Limb (tissue), 2 donors: ENCODE results near the gene ADORA2B.
"Not testable (repeated sequence)": the region's sequence is repeated elsewhere in the genome, so short reads cannot be mapped to it uniquely, and the experiment has no call there.

ENCODE experiments used
- DNase-seq, 2 donors: peaks; one replicate each; pipeline ENCODE4 v3.0.0-alpha.2; 2016; ENCODE audit errors: extremely low spot score in 2 of 2

The ADORA2B gene

DNA sequence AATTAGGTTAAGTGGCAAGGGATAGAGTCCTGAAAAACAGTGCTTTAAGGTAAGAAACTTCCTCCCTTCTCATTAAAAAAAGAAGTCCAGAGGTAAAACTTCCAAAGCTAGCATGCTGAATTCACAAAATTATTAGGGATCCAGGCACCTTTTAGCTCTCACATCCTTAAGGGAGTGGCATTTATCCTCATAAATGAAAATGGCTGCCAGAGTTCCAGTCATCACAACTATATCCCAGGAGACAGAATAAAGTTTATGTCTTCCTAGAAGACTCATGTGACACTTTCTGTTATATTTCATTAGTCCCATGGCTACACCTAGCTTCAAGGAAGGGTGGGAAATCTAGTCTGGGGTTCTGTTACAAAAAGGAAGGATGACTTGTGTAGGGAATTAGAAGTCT is 23.3 kb upstream of the ADORA2B start:
- no peak for DNase-seq

DNA sequence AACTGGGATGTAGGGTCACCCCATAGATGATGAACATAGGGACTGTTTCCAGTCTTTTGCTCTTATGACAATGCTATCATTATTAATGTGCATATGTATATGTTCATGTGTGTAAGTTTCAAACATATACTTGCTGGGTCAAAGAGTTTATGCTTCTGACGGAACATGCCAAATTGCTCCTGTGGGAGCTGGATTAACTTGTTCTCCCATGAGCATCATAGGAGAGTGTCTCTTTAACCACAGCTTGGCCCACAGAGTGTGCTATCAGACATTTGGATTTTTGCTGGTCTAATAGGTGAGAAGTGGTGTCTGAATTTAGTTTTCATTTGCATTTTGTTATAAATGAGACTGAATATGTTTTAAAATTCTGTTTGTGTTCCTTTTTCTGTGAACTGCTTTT is 22.3 kb upstream of the ADORA2B start:
- no peak for DNase-seq

DNA sequence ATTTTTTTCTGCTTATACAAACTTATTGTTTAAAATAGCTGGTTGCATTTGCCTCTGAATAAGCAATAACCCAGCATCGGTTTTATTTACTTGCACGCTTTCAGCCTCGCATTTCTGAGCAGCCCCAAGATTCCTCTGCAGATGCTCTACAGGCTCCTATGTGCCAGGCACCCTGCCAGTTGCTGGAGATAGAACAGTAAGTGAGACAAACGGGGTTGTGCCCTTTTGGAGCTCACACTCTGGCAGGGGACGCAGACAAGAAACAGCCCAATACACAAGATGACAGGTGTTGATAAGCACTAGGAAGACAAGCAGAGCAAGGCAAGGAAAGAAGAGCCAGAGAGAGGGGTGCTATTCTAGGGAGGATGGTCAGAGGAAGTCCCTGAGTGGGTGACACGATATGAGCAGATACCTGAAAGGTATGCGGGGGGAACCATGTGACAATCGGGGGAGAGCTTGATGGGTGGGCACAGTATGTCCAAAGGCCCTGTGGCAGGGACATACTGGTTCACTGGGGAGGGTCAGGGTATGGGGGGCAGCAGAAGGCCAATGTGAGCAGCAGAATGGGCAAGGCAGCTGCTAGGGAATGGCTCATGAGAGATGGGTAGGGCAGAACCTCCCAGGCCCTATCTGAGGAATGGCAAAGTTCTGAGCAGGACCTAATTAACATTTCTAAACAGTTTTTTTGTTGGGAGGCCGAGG is 18.7 kb upstream of the ADORA2B start:
- DNase-seq, result no peak

DNA sequence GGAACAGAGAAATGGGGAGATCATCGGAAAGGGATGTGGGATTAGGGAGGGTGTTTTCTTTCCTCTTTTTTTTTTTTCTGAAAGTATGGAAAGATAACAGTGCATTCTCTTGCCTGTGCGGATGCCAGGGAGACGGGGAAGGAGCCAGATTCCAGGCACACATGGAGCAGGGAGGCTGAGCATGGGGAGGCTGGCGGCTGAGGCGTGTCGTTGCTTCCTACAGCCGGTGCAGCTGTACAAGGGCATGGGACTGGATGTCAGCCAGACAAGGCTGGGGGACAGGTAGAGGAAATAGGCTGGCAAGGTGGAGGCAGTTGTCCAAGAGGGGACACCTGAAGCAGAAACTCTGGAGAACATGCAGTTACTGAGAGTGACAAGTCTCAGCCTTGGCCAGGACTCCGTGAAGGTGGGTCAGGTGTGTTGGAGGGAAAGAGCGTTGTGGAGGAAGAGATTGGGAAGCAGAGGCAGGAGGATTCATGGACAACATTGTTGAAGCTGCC is 16.6 kb upstream of the ADORA2B start:
- DNase-seq, result no peak

DNA sequence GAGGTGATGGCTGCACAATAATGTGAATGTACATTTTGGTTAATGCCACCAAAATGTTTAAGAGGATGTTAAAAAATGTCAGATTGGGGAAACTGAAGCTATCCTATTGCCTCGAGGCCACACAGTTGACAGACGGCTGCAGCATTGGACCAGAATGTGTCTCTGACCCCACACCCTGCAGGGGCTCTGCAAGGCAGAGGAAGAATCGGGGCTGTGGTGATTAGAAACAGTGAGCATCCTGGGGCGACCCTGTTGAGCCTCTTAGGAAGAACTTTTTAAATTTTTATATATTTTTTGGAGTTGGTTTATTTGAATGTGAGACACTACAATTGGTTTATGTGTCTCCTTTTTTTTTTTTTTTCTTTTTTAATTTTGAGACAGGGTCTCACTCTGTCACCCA is 15.0 kb upstream of the ADORA2B start:
- DNase-seq, result no peak

DNA sequence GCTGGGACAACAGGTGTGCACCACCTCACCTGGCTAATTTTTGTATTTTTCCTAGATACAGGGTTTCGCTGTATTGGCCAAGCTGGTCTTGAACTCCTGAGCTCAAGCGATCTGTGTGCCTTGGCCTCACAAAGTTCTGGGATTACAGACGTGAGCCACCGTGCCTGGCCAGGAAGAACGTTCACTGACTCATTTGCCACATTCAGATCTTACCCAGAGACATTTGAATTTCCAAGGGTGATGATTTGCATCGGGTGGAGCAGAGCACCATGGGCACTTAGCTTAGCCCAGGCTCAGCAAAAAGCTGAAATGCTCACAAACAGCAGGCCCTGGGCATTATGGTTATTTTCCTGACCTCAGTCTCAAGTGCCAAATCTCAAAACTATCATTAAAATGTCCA is 14.5 kb upstream of the ADORA2B start:
- no peak for DNase-seq

DNA sequence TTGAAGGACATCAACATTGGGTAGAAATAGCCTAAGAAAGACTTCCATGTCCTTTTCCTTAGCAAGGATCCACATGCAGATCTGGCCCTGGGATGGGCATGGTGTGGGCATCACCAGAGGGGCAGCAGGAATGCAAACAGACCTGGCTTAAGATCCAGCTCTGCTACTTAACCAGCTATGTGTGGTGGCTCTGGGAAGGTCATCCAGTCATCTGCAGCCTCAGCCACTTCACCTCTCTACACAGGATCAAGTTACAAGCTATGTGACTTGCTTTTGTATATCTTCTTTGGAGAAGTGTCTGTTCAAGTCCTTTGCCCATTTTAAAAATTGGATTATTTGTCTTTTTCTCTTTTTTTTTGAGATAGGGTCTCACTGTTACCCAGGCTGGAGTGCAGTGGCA is 13.5 kb upstream of the ADORA2B start:
- DNase-seq, result no peak

DNA sequence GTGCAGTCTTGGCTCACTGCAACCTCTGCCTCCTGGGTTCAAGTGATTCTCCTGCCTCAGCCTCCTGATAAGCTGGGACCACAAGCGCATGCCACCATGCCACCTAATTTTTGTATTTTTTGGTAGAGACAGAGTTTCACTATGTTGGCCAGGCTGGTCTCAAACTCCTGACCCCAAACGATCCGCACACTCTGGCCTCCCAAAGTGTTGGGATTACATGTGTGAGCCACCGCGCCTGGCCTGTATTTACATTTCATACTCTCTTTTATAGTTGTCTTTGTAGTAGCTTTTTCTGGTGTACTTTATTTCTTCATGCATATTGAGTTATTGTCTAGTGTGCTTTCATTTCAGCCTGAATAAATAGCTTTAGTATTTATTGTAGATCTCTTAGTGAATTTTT is 10.1 kb upstream of the ADORA2B start:
- DNase-seq, result no peak

DNA sequence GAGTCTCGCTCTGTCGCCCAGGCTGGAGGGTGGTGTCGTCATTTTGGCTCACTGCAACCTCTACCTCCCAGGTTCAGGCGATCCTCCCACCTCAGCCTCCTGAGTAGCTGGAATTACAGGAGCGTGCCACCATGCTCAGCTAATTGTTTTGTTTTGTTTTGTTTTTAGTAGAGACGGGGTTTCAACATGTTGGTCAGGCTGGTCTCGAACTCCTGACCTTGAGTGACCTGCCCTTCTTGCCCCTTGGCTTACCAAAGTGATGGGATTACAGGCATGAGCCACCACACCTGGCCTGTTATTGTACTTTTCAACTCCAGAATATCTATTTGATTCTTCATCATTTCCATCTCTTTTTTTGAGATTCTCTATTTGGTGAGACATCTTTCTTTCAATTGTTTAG is 9.0 kb upstream of the ADORA2B start:
- DNase-seq, result no peak

DNA sequence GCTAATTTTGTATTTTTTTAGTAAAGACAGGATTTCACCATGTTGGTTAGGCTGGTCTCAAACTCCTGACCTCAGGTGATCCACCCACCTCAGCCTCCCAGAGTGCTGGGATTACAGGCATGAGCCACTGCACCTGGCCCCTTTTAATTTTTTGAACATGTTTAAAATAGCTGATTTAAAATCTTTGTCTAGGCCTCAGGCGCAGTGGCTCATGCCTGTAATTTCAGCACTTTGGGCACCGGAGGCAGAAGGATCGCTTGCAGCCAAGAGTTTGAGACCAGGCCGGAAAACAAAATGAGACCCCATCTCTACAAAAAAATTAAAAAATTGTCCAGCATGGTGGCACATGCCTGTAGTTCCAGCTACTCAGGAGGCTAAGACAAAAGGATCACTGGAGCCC is 8.4 kb upstream of the ADORA2B start:
- DNase-seq, result not testable (repeated sequence)

DNA sequence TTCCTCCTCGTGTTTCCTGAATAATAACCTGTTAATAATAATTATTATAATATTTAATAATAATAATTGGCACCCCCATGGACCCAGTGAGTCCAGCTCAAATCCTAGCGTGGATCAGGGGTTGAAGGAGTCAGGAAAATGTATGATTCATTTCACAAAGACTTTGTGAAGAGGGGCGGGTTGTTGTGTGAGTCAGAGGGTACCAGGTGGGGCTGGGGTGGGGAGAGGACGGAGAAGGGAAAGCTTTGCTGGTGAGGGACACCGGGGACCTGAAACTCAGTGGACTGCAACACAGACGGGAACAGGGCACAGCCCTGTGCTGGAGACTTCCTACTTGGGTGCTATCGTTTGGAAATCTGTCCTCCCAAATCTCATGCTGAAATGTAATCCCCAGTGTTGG is 3.1 kb upstream of the ADORA2B start:
- no peak for DNase-seq

DNA sequence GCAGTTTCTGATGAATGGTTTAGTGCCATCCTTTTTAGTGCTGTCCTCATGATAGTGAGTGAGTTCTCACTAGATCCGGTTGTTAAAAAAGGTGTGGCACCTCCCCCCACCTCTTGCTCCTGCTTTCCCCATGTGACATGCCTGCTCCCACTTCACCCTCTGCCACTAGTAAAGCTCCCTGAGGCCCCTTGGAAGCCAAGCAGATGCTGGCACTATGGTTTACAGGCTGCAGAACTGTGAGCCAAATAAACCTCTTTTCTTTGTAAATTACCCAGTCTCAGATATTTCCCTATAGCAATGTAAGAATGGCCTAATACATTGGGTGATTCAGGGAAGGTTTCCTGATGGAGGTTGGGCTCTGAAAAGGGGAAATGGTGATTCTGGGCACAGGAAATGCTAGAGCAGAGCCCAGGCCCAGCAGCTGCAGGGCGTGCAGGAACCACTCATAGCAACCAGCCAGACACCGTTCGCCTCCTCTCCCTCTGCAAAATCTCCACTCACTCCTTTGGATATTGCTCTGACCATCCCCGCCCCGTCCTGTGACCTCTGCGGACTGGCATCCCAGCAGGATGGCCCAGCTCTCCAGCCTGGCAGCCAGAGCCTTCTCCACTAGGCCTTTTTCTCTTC is 2.6 kb upstream of the ADORA2B start:
- DNase-seq, result no peak

DNA sequence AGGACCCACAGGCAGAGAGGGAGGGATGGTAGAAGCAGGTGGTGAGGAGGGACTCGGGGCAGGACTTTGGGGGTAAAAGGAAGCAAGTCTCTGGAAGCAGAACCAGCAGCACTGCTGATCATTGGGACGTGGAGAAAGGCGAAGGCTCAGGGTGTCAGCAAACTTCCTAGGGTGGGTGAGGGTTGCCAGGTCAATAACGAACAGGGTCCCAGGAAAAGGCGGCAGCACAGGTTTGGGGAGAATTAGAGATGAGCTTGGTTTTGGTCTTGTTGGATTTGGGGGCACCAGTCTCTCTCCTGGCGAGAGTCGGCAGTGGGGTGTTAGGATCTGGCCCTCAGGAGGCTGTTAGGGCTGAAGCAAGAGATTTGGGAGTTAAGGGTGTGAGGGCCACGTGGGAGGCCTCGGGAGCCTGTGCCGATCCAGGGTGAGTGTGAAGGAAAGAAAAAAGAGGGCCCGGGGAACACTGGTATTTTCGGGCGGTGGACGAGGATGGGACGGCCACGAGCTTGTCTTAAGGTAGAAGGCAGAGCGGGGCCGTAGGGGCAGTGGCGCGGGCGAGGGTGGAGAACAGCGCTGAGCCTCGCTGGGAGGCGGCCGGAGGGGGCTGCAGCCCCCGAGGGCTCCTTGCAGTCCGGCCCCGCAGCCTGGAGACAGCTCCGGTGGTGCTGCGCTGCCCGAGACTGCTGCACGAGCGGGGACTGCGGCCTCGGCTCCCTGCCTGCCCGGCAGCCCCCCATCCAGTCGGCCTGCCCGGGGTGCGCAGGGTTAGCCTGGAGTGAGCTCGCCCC is 765 bp upstream of the ADORA2B start:
- DNase-seq, result no peak

DNA sequence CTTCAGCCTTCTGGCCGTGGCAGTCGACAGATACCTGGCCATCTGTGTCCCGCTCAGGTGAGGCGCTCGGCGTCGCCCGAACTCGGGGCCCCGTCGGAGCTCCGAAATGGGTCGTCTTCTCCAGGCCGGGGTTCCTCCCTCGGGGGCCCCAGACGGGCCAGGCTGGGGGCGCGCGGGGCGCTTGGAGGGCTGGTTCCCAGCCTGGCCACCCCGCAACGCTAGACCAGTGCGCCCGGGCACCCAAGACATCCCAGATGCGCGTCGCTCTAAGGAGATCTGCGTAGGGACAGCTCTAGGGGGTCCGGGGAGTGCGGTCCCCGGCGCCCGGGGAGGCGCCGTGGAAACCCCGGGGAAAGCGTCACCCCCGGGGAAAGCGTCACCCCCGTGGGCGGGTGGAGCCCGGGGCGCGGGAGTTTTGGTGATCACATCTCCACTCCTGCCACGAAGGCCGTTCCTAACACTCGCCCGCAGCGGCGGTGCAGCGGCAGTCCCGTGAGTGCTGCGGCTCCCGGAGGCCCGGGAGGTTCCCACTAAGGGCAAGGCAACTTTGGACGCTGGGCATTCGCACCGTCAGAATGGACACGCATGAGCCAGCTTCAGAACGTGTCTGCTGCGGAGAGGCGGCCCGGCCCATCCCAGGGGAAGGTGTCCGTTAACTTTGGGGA is 729 bp downstream of the ADORA2B start:
- peak in 1 of 2 donors; percentile 46 for DNase-seq

DNA sequence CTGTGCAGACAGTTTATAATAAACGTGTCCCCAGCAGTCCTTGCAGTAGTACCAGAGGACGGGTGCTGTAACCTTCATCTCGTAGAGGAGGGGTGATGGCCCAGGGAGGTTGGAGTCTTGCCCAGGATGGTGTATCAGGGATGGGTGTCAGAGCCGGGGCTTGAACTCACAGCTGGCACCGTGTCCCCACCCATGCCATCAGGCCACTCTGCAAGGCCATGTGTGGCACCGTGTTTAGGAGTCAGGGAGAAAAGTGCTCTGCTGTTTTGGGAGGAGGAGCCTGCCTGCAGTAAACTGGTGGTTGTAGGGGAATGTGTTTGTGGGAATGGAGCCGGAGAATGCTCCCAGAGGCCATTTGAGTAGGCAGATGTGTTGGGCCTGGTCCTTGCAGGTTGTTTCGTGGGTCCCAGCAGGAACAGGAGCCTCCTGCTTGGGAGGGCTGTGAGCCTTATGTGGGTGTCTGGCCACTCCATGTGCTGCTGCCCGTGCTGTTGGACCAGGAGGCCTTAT is 1.7 kb downstream of the ADORA2B start:
- no peak for DNase-seq

DNA sequence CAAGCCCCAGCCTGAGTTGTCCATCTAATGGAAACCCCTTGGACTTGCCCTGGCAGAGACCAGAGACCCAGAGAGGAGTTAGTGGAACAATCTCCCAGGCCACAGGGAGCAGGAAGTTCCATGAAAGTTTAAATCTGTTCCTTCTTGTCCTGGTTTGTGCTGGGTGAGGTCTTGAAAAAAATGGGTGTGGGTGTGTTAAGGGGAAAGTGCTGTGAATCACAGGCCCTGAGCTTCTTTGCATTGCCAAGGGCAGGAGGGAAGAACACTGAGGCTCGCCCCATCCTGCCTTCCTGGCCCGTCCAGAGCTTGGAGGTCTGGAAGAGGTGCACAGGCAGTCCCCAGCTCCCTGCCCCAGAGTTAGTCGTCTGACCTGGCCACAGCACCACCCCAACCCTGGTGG is 2.3 kb downstream of the ADORA2B start:
- DNase-seq, result no peak

DNA sequence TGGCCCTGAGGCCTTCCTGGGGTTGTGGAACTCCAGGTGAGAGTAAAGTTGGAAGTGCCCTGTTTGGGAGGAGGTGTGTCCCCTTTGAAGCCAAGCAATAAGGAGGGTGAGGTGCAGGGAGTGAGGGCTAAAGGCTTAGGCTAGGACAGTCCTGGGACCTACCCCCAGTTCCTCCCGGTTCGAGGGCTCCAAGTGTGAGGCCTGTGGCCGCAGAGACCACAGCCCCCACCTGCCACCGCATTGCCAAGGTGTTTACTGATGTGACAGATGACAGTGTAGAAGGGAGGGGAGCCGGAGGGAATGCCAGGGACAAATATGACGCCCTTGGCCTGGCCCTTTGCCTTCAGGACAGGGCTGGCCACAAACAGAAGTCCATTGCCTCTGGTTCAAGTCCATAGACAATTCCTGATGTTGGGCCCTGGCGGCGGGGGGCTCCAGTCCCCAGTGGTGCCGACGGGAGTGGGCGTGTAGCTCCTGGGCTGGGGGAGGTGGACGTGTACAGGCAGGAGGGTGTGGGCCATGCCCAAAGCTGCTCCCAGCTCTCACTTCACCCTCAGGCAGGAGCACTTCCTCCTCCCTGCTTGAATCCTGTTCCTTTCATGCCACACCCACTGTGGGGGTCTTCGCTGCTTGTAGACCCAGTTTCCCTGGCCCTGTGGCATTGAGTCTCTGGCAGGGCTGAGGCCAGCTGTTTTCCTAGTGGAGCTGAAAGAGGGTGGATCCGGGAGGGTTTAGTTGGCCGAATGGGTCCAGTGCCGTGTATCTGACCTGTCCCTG is 3.2 kb downstream of the ADORA2B start:
- no peak for DNase-seq

DNA sequence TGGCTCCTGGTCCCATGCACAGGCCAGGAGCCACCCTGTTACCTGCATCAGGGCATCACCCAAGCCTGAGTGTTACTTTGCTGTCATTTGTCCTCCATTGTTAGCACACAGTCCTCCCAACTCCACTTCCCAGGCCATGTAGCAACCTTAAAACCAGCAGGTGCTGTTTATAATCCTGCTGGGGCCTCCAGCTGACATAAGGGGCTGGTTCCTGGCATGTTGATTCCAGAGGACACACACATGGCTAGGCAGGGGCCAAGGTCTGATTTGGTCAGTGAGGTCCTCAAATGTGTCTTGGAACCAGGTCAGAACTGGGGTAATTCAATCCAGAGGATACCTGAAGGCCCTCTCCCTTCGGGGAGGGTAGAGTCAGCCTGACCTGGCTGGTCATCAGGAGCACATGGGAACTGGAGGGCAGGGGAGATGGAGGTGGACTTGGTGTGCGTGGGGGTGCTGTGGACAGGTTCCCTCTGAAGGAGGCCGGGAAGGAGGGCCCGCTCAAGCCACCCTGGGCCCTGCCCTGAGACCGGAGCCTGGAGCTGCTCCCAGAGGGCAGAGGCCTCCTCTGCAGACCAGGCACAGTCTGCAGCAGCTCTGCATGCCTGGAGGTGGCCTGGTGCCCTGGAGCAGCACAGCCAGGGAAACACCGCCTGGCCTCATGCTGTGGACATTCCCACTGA is 6.6 kb downstream of the ADORA2B start:
- DNase-seq, result no peak

DNA sequence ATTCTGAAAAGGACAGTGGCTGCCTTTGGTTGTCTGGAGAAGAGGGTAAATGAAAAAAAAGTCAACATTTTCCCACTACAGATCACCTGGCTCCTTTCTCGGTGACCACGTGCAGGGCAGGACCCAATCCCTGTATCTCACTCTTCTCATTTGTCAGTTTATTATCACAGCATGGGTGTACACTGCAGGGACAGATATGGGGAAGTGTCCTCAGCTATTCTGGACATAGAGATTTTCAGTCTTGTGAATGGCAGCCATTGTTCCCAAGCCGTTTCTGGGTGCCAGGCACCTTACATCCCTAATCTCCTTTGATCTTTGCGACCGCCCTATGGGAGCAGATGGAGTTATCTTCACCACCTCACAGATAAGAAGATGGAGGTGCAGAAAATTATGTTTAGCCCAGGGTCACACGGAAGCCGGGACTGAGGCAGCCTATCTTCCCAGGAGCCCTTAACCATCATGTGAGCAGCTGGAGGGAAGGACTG is 7.2 kb downstream of the ADORA2B start:
- no peak for DNase-seq
